CD14-positive monocyte (primary cell): Measurements from ENCODE around the gene RER1. TPM values are rescaled to one million over a fixed set of nuclear protein-coding genes. Genes with fewer than 3 reads are reported as not detected.

Source experiments
- DNase-seq, 3 donors: peaks; one replicate each; pipeline ENCODE4 v3.0.0-alpha.2; 2011 to 2022
- H2AFZ ChIP-seq: 2 replicates; pipeline ENCODE4 v1.6.0; 2012; ENCODE audit warnings: mild to moderate bottlenecking, low read depth, low read length, inconsistent platforms; ENCODE audit not compliant: insufficient read depth, poor library complexity, severe bottlenecking
- H3K27ac ChIP-seq, 2 donors: 1 replicate in 1 of 2; 2 replicates in 1 of 2; pipeline ENCODE4 v1.5.1; 2012 to 2013; ENCODE audit warnings: low read length in 2 of 2, control low read depth in 1 of 2, inconsistent platforms in 1 of 2, low read depth in 1 of 2, mild to moderate bottlenecking in 1 of 2
- H3K27me3 ChIP-seq, 2 donors: one replicate each; pipeline versions ENCODE4 v1.6.0 to v1.6.1; 2011 to 2013; ENCODE audit warnings: low read length in 2 of 2; ENCODE audit not compliant: control insufficient read depth in 2 of 2, insufficient read depth in 2 of 2
- H3K36me3 ChIP-seq, 2 donors: replicated peaks in 1 of 2; 1 replicate in 1 of 2; 2 replicates in 1 of 2; pipeline versions ENCODE4 v1.5.1 to v1.6.1; 2012 to 2013; ENCODE audit warnings: low read length in 2 of 2, control low read depth in 1 of 2, inconsistent platforms in 1 of 2, mild to moderate bottlenecking in 1 of 2; ENCODE audit not compliant: insufficient read depth in 2 of 2, control insufficient read depth in 1 of 2
- H3K4me1 ChIP-seq, 2 donors: 1 replicate in 1 of 2; 2 replicates in 1 of 2; pipeline versions ENCODE4 v1.5.1 to v1.6.1; 2012 to 2013; ENCODE audit warnings: low read length in 2 of 2, control low read depth in 1 of 2, inconsistent platforms in 1 of 2, mild to moderate bottlenecking in 1 of 2, moderate library complexity in 1 of 2; ENCODE audit not compliant: insufficient read depth in 2 of 2, control insufficient read depth in 1 of 2
- H3K4me2 ChIP-seq: replicated peaks from 2 replicates; pipeline ENCODE3; 2012; ENCODE audit warnings: low read length, moderate library complexity, mild to moderate bottlenecking; ENCODE audit not compliant: poor library complexity, severe bottlenecking; ENCODE audit errors: extremely low read depth
- H3K4me3 ChIP-seq, 3 experiments: fragments of 200-600 bp in 1 of 3; sonication (generic) in 1 of 3; replicated peaks in 1 of 3; 1 replicate in 2 of 3; 2 replicates in 1 of 3; pipeline ENCODE4 v1.5.1; 2011 to 2013; ENCODE audit warnings: low read length in 3 of 3, mild to moderate bottlenecking in 3 of 3, control low read depth in 2 of 3, low read depth in 2 of 3, inconsistent platforms in 1 of 3, moderate library complexity in 1 of 3
- H3K79me2 ChIP-seq: 2 replicates; pipeline ENCODE4 v1.6.0; 2012; ENCODE audit warnings: mild to moderate bottlenecking, control low read depth, inconsistent platforms, low read length, moderate library complexity; ENCODE audit not compliant: insufficient read depth
- H3K9ac ChIP-seq: 2 replicates; pipeline ENCODE4 v1.6.0; 2017; ENCODE audit warnings: low read length, mild to moderate bottlenecking; ENCODE audit not compliant: insufficient read depth, poor library complexity, severe bottlenecking
- H3K9me3 ChIP-seq, 2 donors: replicated peaks in 1 of 2; 1 replicate in 1 of 2; 2 replicates in 1 of 2; pipeline versions ENCODE4 v1.5.1 to v1.6.1; 2012 to 2013; ENCODE audit warnings: low read length in 2 of 2, control low read depth in 1 of 2; ENCODE audit not compliant: control insufficient read depth in 1 of 2, insufficient read depth in 1 of 2
- H4K20me1 ChIP-seq: 2 replicates; pipeline ENCODE4 v1.6.0; 2012; ENCODE audit warnings: mild to moderate bottlenecking, low read length, control low read depth, moderate library complexity; ENCODE audit not compliant: insufficient read depth
- H3K27ac Mint-ChIP-seq, 7 donors: one replicate each; pipeline ENCODE4 v1.8.0; 2020; ENCODE audit warnings: mild to moderate bottlenecking in 7 of 7, mixed read lengths in 7 of 7, moderate library complexity in 6 of 7, inconsistent platforms in 2 of 7
- H3K27me3 Mint-ChIP-seq, 3 donors: one replicate each; pipeline ENCODE4 v1.8.0; 2021 to 2022; ENCODE audit warnings: low read depth in 3 of 3, mild to moderate bottlenecking in 3 of 3, mixed read lengths in 3 of 3, moderate library complexity in 3 of 3, inconsistent platforms in 1 of 3
- H3K36me3 Mint-ChIP-seq, 2 donors: one replicate each; pipeline ENCODE4 v1.8.0; 2020; ENCODE audit warnings: mixed read lengths in 2 of 2, inconsistent platforms in 1 of 2, mild to moderate bottlenecking in 1 of 2
- H3K4me1 Mint-ChIP-seq: one replicate; pipeline ENCODE4 v1.8.0; 2020; ENCODE audit warnings: mild to moderate bottlenecking, mixed read lengths
- H3K4me3 Mint-ChIP-seq, 2 donors: one replicate each; pipeline ENCODE4 v1.8.0; 2020; ENCODE audit warnings: mild to moderate bottlenecking in 2 of 2, mixed read lengths in 2 of 2, moderate library complexity in 1 of 2
- H3K9me3 Mint-ChIP-seq, 7 donors: one replicate each; pipeline ENCODE4 v1.8.0; 2020 to 2022; ENCODE audit warnings: mixed read lengths in 7 of 7, mild to moderate bottlenecking in 6 of 7, moderate library complexity in 6 of 7, inconsistent platforms in 2 of 7
- CTCF ChIP-seq: fragments of 200-600 bp; IDR thresholded peaks from one replicate; pipeline ENCODE4 v1.8.0; 2022; ENCODE audit warnings: antibody characterized with exemption, mild to moderate bottlenecking
- WGBS: methylation state at CpG from one replicate; pipeline ENCODE4 v1.1.5; 2013; ENCODE audit warnings: missing lambda C conversion rate; ENCODE audit not compliant: insufficient coverage; 5-methylcytosine and 5-hydroxymethylcytosine counted together
- intact Hi-C, 2 donors: fragments of 100-400 bp; cut with micrococcal nuclease; formaldehyde crosslinking; loops; one replicate each; pipeline versions ENCODE4 v1.15.0 to v1.15.1; 2023
- polyA plus RNA-seq, 3 donors: library from polyadenylated mRNA; depleted of rRNA in 1 of 3; unstranded in 2 of 3; stranded (reverse) in 1 of 3; fragments of 300-500 nt in 2 of 3; fragments of >200 nt in 1 of 3; fragmentation: Illumina TruSeq in 2 of 3; gene quantifications; 1 replicate in 2 of 3; 2 replicates in 1 of 3; pipeline ENCODE4 v1.2.3, GENCODE V29; 2012 to 2021

Gene RER1
- polyA plus RNA-seq, 3 donors: 98.3 to 235 (median 193) TPM

GRCh38 chr1:2351723-2352122, 39.9 kb upstream of the RER1 start:
- Histone ChIP-seq H4K20me1 (no peaks in the 10 kb centered on the region), H3K36me3 (no peaks in the 10 kb centered on the region), H3K27me3 (no peaks in the 10 kb centered on the region), H2AFZ (no peak overlapping the region), H3K4me1 (no peaks in the 10 kb centered on the region), H3K79me2 (no peaks in the 10 kb centered on the region), H3K4me2 (no peak overlapping the region), H3K4me3 (no peak overlapping the region), H3K27ac (no peak overlapping the region), H3K9ac (no peak overlapping the region), H3K9me3 (no peaks in the 10 kb centered on the region)
- Mint-ChIP-seq H3K27ac (peak overlapping the region in 2 of 7 donors; percentile 35 to 37), H3K9me3 (peaks cover 0 to 2% (median 0%) of the 10 kb centered on the region in 7 donors), H3K27me3 (peaks cover 2 to 6% (median 5%) of the 10 kb centered on the region in 3 donors), H3K36me3 (no peaks in the 10 kb centered on the region), H3K4me1 (no peaks in the 10 kb centered on the region), H3K4me3 (no peak overlapping the region)
- DNase-seq: no peak
- intact Hi-C loops: no loop called here
- TF ChIP-seq CTCF: no peak
- WGBS: 97% methylated on average over 8 of the region's 8 CpGs

GRCh38 chr1:2352341-2352896, 39.2 kb upstream of the RER1 start:
- WGBS: 89% methylated on average over 11 of the region's 11 CpGs
- H3K4me3 ChIP-seq: no peak overlapping the region
- H3K4me1 ChIP-seq: no peaks in the 10 kb centered on the region
- TF ChIP-seq CTCF: no peak
- Mint-ChIP-seq H3K27me3 (peaks cover 2 to 6% (median 5%) of the 10 kb centered on the region in 3 donors), H3K4me3 (no peak overlapping the region), H3K4me1 (no peaks in the 10 kb centered on the region), H3K36me3 (no peaks in the 10 kb centered on the region), H3K9me3 (peaks cover 0 to 2% (median 0%) of the 10 kb centered on the region in 7 donors), H3K27ac (no peak overlapping the region)
- no peaks in the 10 kb centered on the region for H3K36me3 ChIP-seq
- H3K27ac ChIP-seq: no peak overlapping the region
- H3K4me2 ChIP-seq: no peak overlapping the region
- DNase-seq: no peak
- H3K27me3 ChIP-seq: no peaks in the 10 kb centered on the region
- no peaks in the 10 kb centered on the region for H3K9me3 ChIP-seq
- no peak overlapping the region for H2AFZ ChIP-seq
- intact Hi-C loops: no loop called here
- no peaks in the 10 kb centered on the region for H4K20me1 ChIP-seq
- H3K9ac ChIP-seq: no peak overlapping the region
- no peaks in the 10 kb centered on the region for H3K79me2 ChIP-seq
